Immature natural killer cell (primary cell): Measurements from ENCODE around the gene CFAP73. TPM values are rescaled to one million over a fixed set of nuclear protein-coding genes. Genes with fewer than 3 reads are reported as not detected.
A peak's percentile ranks its signal among the peaks of the same experiment; 100 is the strongest.

Source experiments
- DNase-seq, 3 donors: peaks; one replicate each; pipeline ENCODE4 v3.0.0; 2022; ENCODE audit warnings: mixed read lengths in 1 of 3
- H3K27ac Mint-ChIP-seq, 6 donors: one replicate each; pipeline ENCODE4 v1.8.0; 2020; ENCODE audit warnings: mixed read lengths in 6 of 6, mild to moderate bottlenecking in 5 of 6, inconsistent platforms in 4 of 6, moderate library complexity in 3 of 6
- H3K27me3 Mint-ChIP-seq, 3 donors: one replicate each; pipeline ENCODE4 v1.8.0; 2020 to 2021; ENCODE audit warnings: low read depth in 3 of 3, mild to moderate bottlenecking in 3 of 3, mixed read lengths in 3 of 3, moderate library complexity in 3 of 3, inconsistent platforms in 1 of 3
- H3K36me3 Mint-ChIP-seq, 3 donors: one replicate each; pipeline ENCODE4 v1.8.0; 2020; ENCODE audit warnings: mixed read lengths in 3 of 3, inconsistent platforms in 2 of 3, mild to moderate bottlenecking in 2 of 3
- H3K4me1 Mint-ChIP-seq, 2 donors: one replicate each; pipeline ENCODE4 v1.8.0; 2020; ENCODE audit warnings: inconsistent platforms in 2 of 2, mild to moderate bottlenecking in 2 of 2, mixed read lengths in 2 of 2, moderate library complexity in 1 of 2
- H3K4me3 Mint-ChIP-seq, 5 donors: one replicate each; pipeline ENCODE4 v1.8.0; 2020; ENCODE audit warnings: mild to moderate bottlenecking in 5 of 5, mixed read lengths in 5 of 5, inconsistent platforms in 3 of 5, moderate library complexity in 3 of 5
- H3K9me3 Mint-ChIP-seq, 6 donors: one replicate each; pipeline ENCODE4 v1.8.0; 2020; ENCODE audit warnings: mild to moderate bottlenecking in 6 of 6, mixed read lengths in 6 of 6, inconsistent platforms in 4 of 6, moderate library complexity in 3 of 6
- polyA plus RNA-seq, 3 donors: library from polyadenylated mRNA; unstranded; fragments of 300-500 nt; fragmentation: Illumina TruSeq; gene quantifications; one replicate each; pipeline ENCODE4 v1.2.3, GENCODE V29; 2021

The CFAP73 gene
- polyA plus RNA-seq, 3 donors from 2014 or later = not detected

DNA sequence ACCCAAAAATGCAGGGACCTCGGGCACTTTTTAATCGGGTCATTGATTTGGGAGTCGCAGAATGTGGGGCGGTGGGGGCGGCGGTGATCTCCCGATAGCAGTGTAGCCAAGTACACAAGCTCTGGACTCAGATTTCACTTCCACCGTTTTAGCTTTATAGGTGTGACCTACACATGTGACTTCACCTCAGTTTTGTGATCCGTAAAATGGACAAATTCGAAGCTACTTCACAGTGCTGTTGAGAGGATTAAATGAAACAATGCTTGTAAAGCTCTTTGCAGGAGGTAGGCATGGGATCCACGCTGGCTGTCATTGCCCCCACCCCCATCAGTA, 36.5 kb downstream of the CFAP73 start:
- Mint-ChIP-seq H3K9me3 (no peaks in the 10 kb centered on the region), H3K27me3 (peaks cover 5 to 8% (median 8%) of the 10 kb centered on the region in 3 donors), H3K36me3 (peaks cover 5 to 14% (median 5%) of the 10 kb centered on the region in 3 donors), H3K4me1 (peaks cover 31 to 42% of the 10 kb centered on the region in 2 donors), H3K27ac (peak overlapping the region; percentile 71 to 97 (median 90)), H3K4me3 (peak overlapping the region; percentile 93 to 99 (median 97))
- DNase-seq = no peak

DNA sequence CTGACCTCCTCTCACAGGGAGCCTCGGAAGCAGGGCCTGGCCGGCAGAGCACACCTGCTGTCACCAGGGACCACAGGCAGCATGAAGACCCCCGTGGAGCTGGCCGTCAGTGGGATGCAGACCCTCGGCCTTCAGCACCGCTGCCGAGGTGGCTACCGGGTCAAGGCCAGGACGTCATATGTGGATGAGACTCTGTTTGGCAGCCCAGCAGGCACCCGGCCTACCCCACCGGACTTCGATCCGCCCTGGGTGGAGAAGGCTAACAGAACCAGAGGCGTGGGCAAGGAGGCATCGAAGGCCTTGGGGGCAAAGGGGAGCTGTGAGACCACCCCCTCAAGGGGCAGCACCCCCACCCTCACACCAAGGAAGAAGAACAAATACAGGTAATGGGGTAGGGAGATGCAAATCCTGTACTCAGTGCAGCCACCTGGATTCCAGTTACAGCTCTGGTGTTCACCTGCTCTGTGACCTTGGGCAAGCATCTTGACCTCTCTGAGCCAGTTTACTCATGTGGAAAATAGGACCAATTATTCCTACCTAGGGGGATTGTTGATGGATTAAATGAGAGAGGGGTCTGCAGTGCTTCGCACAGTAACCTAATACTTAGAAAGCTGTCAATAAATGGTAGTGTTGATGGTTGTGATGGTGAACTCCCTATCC, 37.3 kb downstream of the CFAP73 start:
- Mint-ChIP-seq H3K9me3 (no peaks in the 10 kb centered on the region), H3K4me1 (peaks cover 31 to 42% of the 10 kb centered on the region in 2 donors)

DNA sequence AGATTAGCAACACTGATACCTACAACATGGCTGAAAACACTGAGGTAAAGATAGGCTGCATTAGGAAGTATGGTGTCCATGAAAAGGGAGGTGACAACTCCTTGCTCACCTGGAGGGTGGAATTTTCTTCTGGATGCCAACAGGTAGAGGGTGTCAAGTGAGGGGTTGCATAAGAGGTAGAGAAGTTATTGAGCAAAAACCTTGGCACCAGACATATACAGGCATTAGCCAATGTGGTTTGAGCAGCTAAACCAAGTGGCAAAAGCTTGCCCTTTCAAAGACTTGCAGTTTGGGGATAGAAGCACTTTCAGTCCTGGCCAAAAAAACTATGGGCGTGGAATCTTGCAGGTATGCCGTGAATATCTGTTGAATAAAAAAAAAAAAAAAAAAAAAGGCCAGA, 39.8 kb downstream of the CFAP73 start:
- Mint-ChIP-seq H3K4me3 (no peak overlapping the region), H3K9me3 (no peaks in the 10 kb centered on the region), H3K27me3 (peaks cover 3 to 8% (median 8%) of the 10 kb centered on the region in 3 donors), H3K36me3 (peaks cover 5 to 17% (median 5%) of the 10 kb centered on the region in 3 donors), H3K4me1 (peaks cover 19 to 32% of the 10 kb centered on the region in 2 donors), H3K27ac (peak overlapping the region in 1 of 6 donors; percentile 13)
- DNase-seq = no peak

More for the DNA sequence above, 37.3 kb downstream of the CFAP73 start:
- no peak for DNase-seq
- Mint-ChIP-seq H3K27ac (peak overlapping the region; percentile 71 to 97 (median 90)), H3K27me3 (peaks cover 5 to 8% (median 8%) of the 10 kb centered on the region in 3 donors), H3K36me3 (peaks cover 5 to 14% (median 5%) of the 10 kb centered on the region in 3 donors), H3K4me3 (peak overlapping the region; percentile 93 to 99 (median 97))

DNA sequence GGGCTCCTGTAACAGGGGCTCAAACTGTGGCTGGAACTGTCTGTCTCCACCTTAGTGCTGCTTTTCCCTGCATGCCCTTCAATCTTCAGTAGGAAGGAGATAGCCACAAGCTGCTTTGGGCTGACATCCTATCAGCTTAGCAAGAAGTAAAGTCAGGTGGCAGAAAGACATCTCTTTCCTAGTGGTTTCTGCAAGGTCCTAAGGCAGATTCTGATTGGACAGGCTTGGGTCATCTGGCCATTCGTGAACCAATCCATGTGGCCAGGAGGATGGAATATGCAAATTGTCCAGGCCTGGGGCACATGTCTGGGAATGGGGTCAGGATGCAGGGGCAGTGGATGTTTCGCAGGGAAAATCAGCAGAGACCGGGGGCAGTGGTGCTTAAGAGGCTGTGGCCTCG, 41.2 kb downstream of the CFAP73 start:
- H3K4me1 Mint-ChIP-seq = peaks cover 16 to 26% of the 10 kb centered on the region in 2 donors
- no peak overlapping the region for H3K27ac Mint-ChIP-seq
- peaks cover 5 to 17% (median 5%) of the 10 kb centered on the region in 3 donors for H3K36me3 Mint-ChIP-seq
- DNase-seq = no peak
- H3K27me3 Mint-ChIP-seq = peaks cover 0 to 5% (median 3%) of the 10 kb centered on the region in 3 donors
- H3K4me3 Mint-ChIP-seq = no peak overlapping the region
- H3K9me3 Mint-ChIP-seq = no peaks in the 10 kb centered on the region

DNA sequence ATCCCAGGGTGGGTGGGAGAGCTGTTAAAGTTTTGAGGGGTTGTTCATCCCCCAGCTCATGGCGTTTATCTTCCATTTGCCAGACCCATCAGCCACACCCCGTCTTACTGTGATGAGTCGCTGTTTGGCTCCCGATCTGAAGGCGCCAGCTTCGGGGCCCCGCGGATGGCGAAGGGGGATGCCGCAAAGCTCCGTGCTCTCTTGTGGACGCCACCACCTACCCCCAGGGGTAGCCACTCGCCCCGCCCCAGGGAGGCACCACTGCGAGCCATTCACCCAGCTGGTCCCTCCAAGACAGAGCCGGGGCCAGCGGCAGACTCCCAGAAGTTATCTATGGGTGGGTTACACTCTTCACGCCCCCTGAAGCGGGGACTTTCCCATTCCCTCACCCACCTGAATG, 41.7 kb downstream of the CFAP73 start:
- no peak for DNase-seq
- Mint-ChIP-seq H3K9me3 (no peaks in the 10 kb centered on the region), H3K36me3 (peaks cover 5 to 17% (median 5%) of the 10 kb centered on the region in 3 donors), H3K4me1 (peaks cover 12 to 23% of the 10 kb centered on the region in 2 donors), H3K27me3 (peaks cover 0 to 5% (median 0%) of the 10 kb centered on the region in 3 donors), H3K27ac (no peak overlapping the region), H3K4me3 (no peak overlapping the region)

DNA sequence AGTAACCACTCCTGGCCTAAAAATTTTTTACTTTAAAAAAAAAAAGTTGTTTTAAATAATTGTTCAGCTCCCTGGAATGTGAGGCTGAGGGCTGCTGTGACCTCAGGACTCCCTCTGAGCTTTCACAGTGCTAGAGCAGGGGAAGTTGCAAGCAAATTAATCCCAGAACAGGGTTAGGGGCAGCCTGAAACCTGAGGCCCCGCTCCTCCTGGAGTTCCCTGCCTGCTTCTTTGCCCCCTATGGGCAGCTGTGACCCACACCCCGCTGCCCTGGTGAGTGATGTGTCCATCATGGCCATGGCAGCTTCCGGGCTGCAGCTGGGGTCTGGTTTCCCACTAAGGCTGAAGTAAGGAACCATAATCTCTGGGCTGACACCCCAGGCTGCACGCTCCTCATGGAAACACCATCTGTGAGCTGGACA, 45.5 kb downstream of the CFAP73 start:
- H3K36me3 Mint-ChIP-seq = peaks cover 0 to 8% (median 0%) of the 10 kb centered on the region in 3 donors
- peaks cover 0 to 1% (median 0%) of the 10 kb centered on the region in 3 donors for H3K27me3 Mint-ChIP-seq
- H3K4me3 Mint-ChIP-seq = no peak overlapping the region
- DNase-seq = no peak
- peaks cover 4 to 6% of the 10 kb centered on the region in 2 donors for H3K4me1 Mint-ChIP-seq
- no peak overlapping the region for H3K27ac Mint-ChIP-seq
- H3K9me3 Mint-ChIP-seq = no peaks in the 10 kb centered on the region

DNA sequence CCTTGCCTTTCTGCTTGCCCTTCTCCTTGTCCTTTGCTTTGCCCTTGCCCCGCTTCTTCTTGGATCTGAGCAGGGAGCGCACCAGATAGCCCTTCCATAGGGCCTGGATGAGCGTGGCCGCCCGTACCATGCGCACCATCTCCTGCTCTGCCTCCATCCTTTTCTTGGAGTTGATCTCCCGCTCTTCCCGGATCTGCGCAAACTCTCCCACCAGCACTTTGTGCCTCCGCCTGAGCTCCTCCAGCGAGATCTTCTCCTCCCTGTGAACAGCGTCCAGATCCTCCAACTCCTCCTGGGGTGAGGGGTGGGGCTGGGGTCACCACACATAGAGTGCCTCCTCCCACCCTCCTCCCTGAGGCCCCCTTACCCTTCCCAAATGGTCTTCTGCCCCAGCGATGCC, 46.1 kb downstream of the CFAP73 start:
- no peak overlapping the region for H3K4me3 Mint-ChIP-seq
- no peak overlapping the region for H3K27ac Mint-ChIP-seq
- H3K9me3 Mint-ChIP-seq = no peaks in the 10 kb centered on the region
- H3K36me3 Mint-ChIP-seq = peaks cover 0 to 6% (median 0%) of the 10 kb centered on the region in 3 donors
- peaks cover 0 to 1% (median 0%) of the 10 kb centered on the region in 3 donors for H3K27me3 Mint-ChIP-seq
- peaks cover 4 to 6% of the 10 kb centered on the region in 2 donors for H3K4me1 Mint-ChIP-seq
- no peak for DNase-seq

DNA sequence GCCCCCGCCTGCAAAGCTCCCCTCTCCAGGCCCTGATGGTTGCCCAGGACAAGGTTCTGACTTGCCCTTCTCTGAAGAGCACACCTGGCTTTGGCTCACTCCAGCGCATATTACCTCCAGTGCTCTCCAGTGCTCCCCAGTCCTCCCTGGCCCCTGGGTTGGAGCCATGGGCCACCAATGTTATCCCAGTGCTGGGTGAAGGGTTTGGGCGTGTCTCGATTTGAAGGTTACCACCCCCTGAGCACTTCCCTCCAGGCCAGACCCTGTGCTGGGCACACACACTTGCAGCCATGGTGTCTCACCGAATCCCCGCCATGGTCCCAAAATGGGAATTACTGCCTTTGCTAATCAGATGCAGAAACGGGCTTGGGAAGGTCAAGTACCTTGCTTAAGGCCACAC, 47.1 kb downstream of the CFAP73 start:
- H3K4me3 Mint-ChIP-seq = no peak overlapping the region

DNA sequence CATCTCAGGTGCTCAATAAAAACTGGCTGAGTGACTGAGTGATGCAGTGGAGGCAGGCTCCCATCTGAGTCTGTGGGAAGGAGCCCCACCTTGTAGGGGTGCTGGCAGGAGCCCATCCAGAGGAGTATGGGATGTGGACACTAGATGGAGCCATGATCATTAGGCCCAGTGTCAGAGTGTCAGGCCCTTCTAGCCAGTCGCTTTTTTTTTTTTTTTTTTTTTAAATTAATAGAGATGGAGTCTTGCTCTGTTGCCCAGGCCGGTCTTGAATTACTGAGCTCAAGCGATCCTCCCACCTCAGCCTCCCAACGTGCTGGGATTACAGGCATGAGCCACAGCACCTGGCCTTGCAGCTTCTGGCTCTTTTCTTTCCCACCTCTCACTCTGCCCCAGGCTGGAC, 47.5 kb downstream of the CFAP73 start:
- peaks cover 4 to 6% of the 10 kb centered on the region in 2 donors for H3K4me1 Mint-ChIP-seq
- H3K36me3 Mint-ChIP-seq = peaks cover 0 to under 1% (median 0%) of the 10 kb centered on the region in 3 donors
- H3K9me3 Mint-ChIP-seq = no peaks in the 10 kb centered on the region
- H3K27me3 Mint-ChIP-seq = peaks cover 0 to 1% (median 1%) of the 10 kb centered on the region in 3 donors
- H3K4me3 Mint-ChIP-seq = no peak overlapping the region
- peak; percentile 67 to 72 (median 68) for DNase-seq
- H3K27ac Mint-ChIP-seq = peak overlapping the region in 2 of 6 donors; percentile 30 to 62

More for the DNA sequence above, 47.1 kb downstream of the CFAP73 start:
- Mint-ChIP-seq H3K36me3 (peaks cover 0 to 2% (median 0%) of the 10 kb centered on the region in 3 donors), H3K9me3 (no peaks in the 10 kb centered on the region), H3K27ac (peak overlapping the region in 1 of 6 donors; percentile 62), H3K4me1 (peaks cover 4 to 6% of the 10 kb centered on the region in 2 donors), H3K27me3 (peaks cover 0 to 1% (median 1%) of the 10 kb centered on the region in 3 donors)
- no peak for DNase-seq

DNA sequence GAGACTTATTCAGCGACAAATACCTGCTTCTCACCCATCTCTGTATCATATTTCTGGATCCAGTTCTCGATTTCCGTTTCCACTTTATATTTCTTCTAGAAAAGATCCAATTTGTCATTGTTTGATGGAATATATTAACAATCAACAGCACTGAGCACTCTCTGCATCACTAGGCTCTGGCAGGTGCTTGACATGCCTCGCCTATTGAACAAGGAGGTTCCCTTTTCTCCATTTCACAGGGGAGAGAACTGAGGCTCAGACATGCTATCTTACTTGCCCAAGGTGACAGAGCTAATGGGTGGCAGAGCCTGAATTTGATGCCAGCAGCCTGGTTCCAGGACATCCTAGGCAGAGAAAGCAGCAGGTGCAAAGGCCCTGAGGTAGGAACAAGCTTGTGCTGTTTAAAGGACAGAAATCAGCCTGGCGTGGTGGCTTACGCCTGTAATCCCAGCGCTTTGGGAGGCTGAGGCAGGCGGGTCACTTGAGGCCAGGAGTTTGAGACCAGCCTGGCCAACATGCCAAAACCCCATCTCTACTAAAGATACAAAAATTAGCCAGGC, 48.1 kb downstream of the CFAP73 start:
- peaks cover 4 to 6% of the 10 kb centered on the region in 2 donors for H3K4me1 Mint-ChIP-seq
- no peaks in the 10 kb centered on the region for H3K36me3 Mint-ChIP-seq
- DNase-seq = no peak
- no peak overlapping the region for H3K4me3 Mint-ChIP-seq
- H3K27ac Mint-ChIP-seq = peak overlapping the region in 1 of 6 donors; percentile 30
- H3K27me3 Mint-ChIP-seq = peaks cover 0 to 1% (median 1%) of the 10 kb centered on the region in 3 donors
- no peaks in the 10 kb centered on the region for H3K9me3 Mint-ChIP-seq

DNA sequence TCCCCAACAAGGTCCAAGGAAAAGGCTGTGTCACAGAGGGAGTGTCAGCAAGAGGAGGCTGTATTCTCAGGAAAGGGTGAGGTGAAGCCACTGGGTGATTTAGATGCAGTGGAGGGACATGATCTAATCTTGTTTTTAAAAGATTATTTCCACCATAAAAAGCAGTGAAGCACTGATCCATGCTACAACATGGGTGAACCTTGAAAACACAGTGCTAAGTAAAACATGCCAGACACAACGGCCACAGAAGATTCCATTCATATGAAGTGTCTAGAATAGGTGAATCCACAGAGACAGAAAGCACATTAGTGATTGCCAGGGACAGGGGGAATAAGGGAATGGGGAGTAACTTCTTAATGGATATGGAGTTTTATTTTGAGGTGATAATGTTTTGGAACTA, 48.8 kb downstream of the CFAP73 start:
- Mint-ChIP-seq H3K27ac (peak overlapping the region in 2 of 6 donors; percentile 32 to 75), H3K4me1 (peaks cover 4 to 6% of the 10 kb centered on the region in 2 donors), H3K4me3 (no peak overlapping the region), H3K36me3 (no peaks in the 10 kb centered on the region), H3K9me3 (no peaks in the 10 kb centered on the region), H3K27me3 (peaks cover 0 to 1% (median 1%) of the 10 kb centered on the region in 3 donors)
- no peak for DNase-seq

DNA sequence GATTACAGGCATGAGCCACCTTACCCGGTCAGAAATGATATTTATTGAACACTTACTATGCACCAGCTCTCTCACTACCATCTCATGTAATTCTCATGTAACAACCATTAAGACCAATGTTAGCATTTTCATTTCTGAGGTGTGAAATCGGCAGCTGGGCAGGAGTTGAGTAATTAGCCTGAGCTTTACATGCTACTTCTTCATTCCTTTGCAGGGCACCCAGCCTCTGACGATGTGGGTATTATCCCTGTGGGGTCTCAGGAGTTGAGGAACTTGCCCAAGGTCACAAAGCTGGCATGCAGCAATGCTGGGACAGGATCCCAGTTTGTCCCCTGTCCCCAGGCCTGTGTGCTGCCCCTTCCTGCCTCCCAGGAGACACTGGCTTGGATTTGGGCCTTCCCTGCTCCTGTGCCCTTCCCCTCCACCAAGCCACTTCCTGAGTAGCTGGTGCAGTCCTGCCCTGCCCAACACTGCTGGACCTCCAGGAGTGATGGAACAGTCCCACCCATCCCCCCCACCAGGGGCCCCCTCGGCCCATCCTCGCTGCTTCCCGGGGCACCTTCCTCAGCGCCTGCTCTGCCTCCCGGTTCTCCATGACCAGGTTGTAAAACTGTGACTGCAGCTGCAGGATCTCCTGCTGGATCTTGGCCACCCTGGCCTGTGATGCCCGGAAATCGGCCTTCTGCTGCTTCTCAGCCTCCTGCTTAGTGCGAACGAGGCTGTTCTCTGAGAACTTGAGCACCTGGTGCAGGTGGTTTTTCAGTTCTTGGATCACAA, 50.7 kb downstream of the CFAP73 start:
- Mint-ChIP-seq H3K9me3 (no peaks in the 10 kb centered on the region), H3K4me3 (no peak overlapping the region), H3K27ac (no peak overlapping the region), H3K36me3 (no peaks in the 10 kb centered on the region), H3K27me3 (peaks cover 0 to 1% (median 1%) of the 10 kb centered on the region in 3 donors), H3K4me1 (peaks cover 4 to 6% of the 10 kb centered on the region in 2 donors)
- no peak for DNase-seq

DNA sequence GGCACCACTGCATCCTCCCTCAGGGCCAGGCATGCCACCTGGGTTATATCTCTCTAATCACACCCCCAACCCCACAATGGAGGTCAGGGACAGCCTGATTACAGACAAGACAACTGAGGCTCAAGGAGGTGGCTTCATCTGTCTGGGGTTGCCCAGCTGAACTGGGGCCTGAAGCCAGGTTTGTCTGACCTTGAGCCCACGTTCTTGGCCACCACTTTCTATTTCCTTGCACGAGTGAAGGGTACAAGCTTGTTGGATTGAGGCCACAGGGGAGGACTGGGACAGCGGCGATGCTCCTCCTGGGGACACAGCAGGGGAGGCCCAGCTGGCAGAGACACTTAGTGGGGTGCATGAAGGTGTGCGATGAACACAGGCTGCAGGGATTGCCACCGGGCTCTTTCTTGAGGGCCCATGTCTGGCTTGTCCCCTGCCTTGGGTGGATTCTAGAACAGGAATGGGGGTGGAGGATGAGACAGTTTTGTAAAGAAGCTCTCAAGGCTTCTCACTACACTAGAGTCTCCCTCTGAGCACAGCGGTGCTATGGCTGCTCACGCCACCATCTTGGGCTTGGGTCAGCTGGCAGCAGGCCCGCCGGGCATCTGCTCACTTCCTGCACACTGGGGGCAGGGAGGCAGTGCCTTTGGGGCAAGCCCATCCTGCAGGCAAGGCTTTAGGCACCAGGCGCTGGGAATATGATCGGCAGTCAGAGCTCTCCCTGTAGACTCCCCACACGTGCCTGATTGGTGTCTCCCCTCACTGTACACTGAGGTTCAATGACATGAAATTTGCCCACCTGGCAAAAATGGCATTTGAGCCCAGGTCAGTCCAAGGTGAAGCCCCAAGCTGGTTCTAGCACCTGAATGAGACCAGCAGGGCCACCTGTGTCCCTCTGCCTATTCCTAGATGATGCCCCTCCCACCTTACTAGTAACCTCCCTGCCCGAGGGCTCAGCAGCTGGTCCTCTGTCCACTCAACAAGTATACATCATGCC, 52.0 kb downstream of the CFAP73 start:
- Mint-ChIP-seq H3K4me1 (peaks cover 8 to 11% of the 10 kb centered on the region in 2 donors), H3K27ac (peak overlapping the region in 2 of 6 donors; percentile 20 to 22), H3K36me3 (no peaks in the 10 kb centered on the region), H3K9me3 (no peaks in the 10 kb centered on the region), H3K27me3 (peaks cover 0 to 1% (median 0%) of the 10 kb centered on the region in 3 donors), H3K4me3 (no peak overlapping the region)
- DNase-seq = no peak
